Heart left ventricle (tissue), 13 donors: ENCODE measurements around the gene CLTB.
"Not testable (repeated sequence)": the region's sequence is repeated elsewhere in the genome, so short reads cannot be mapped to it uniquely, and the experiment has no call there.

Experiments
- CTCF ChIP-seq, 12 donors: fragments of 200-600 bp; sonication (generic) in 4 of 12; IDR thresholded peaks; one replicate each; pipeline versions ENCODE4 v1.5.0 to v1.8.0; 2018 to 2022; ENCODE audit warnings: antibody characterized with exemption in 12 of 12, mild to moderate bottlenecking in 5 of 12
- POLR2A ChIP-seq, 2 donors: fragments of 450-650 bp; IDR thresholded peaks; one replicate each; pipeline ENCODE4 v1.6.1; 2017; ENCODE audit warnings: antibody characterized with exemption in 2 of 2, mild to moderate bottlenecking in 2 of 2, moderate library complexity in 2 of 2
- donor health status: ischemic (EF 13 %, LVEDD 7.1; RV severe dilation, severe dysfunction).
- donor health status: DM: no; HTN: yes; CAD: no.
- donor health status: DM: no; HTN: no; CAD: no.
- donor health status: ischemic (EF 25% LVEDD 6.9; RV normal size, moderate dysfunction).
- donor health status: ischemic (EF 25% LVEDD 5.7; RV mildly dilated, moderate dysfunction).
- donor health status: ischemic (EF 35%, LVEDD 5.7; RV mildly dilated, moderate dysfunction).
- donor health status: nonischemic (EF 11% LVEDD 7.7; RV severe dilation, severe dysfunction).
- donor health status: DM: yes; HTN: yes; CAD: no.
- donor health status: PGD.
- donor health status: ischemic (EF 29% LVEDD 5.4; RV normal size, mild dysfunction).
- donor health status: nonischemic (EF 23%, LVEDD 6.1; RV moderate dilation, normal function).

- not testable (repeated sequence) for TF ChIP-seq CTCF, POLR2A (IDR thresholded peaks at IDR 0.05)
Observed at GRCh38 chr5:176442911-176443310, 26.6 kb upstream of the CLTB start.
